ENCODE measurements around the gene TMEM220. TPM values are rescaled to one million over a fixed set of nuclear protein-coding genes. Genes with fewer than 3 reads are reported as not detected.

Gene TMEM220
- total RNA-seq, 1 experiment from 2014 or later: not detected

- Mint-ChIP-seq H3K36me3 (ENCODE audit: insufficient read depth, unreplicated experiment) (no peaks in the 10 kb centered on the region), H3K4me1 (ENCODE audit: low read depth, unreplicated experiment) (peaks cover 14% of the 10 kb centered on the region), H3K4me3 (ENCODE audit: low read depth, unreplicated experiment) (no peak overlapping the region), H3K27ac (ENCODE audit: unreplicated experiment) (no peak overlapping the region), H3K9me3 (ENCODE audit: low read depth, unreplicated experiment) (no peaks in the 10 kb centered on the region), H3K27me3 (ENCODE audit: unreplicated experiment) (peaks cover 56% of the 10 kb centered on the region)
- TF ChIP-seq, protein P1, sequence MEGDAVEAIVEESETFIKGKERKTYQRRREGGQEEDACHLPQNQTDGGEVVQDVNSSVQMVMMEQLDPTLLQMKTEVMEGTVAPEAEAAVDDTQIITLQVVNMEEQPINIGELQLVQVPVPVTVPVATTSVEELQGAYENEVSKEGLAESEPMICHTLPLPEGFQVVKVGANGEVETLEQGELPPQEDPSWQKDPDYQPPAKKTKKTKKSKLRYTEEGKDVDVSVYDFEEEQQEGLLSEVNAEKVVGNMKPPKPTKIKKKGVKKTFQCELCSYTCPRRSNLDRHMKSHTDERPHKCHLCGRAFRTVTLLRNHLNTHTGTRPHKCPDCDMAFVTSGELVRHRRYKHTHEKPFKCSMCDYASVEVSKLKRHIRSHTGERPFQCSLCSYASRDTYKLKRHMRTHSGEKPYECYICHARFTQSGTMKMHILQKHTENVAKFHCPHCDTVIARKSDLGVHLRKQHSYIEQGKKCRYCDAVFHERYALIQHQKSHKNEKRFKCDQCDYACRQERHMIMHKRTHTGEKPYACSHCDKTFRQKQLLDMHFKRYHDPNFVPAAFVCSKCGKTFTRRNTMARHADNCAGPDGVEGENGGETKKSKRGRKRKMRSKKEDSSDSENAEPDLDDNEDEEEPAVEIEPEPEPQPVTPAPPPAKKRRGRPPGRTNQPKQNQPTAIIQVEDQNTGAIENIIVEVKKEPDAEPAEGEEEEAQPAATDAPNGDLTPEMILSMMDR (IDR thresholded peaks at IDR 0.05; ENCODE audit: unreplicated experiment): no peak
- CTCF ChIA-PET: no interaction called here
- DNase-seq: no peak
- no TSS peak for BruUV-seq (replicated peaks)
- intact Hi-C loops (cut with micrococcal nuclease; ENCODE audit: unreplicated experiment): no loop called here
These were observed 8.9 kb upstream of the TMEM220 start for GRCh38 chr17:10738521-10739258.

DNA sequence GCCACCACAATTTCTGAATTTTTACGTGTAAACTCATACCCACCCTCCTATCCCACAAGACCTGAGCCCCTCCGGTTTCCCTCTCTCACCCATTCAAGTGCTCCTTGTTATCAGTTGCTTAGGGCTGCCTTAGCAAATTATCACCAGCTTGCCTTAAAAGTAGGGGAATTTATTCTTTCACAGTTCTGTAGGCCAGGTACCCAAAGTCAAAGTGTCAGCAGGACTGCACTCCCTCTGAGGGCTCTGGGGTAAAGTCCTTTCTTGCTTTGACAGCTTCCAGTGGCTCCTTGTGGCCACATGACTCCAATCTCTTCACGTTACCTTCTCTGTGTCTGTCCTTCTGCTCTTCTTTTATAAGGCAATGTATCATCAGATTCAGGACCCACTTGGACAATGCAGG is 7.9 kb upstream of the TMEM220 start:
- TF ChIP-seq, protein P1 (IDR thresholded peaks at IDR 0.05; ENCODE audit: unreplicated experiment): no peak
- no peak overlapping the region for H3K4me3 Mint-ChIP-seq (ENCODE audit: low read depth, unreplicated experiment)
- no peak overlapping the region for H3K27ac Mint-ChIP-seq (ENCODE audit: unreplicated experiment)
- BruUV-seq (replicated peaks): no TSS peak
- no peaks in the 10 kb centered on the region for H3K9me3 Mint-ChIP-seq (ENCODE audit: low read depth, unreplicated experiment)
- peaks cover 56% of the 10 kb centered on the region for H3K27me3 Mint-ChIP-seq (ENCODE audit: unreplicated experiment)
- DNase-seq: no peak
- intact Hi-C loops (cut with micrococcal nuclease; ENCODE audit: unreplicated experiment): loop anchor here (1.0 kb wide), 1 partner anchor 108 kb away; no protein-coding TSS in a partner anchor
- H3K36me3 Mint-ChIP-seq (ENCODE audit: insufficient read depth, unreplicated experiment): no peaks in the 10 kb centered on the region
- CTCF ChIA-PET: interaction anchor here (0.6 to 2.6 kb wide), 7 partner anchors 12 to 407 kb away, joined by 3 to 34 read pairs (median 4); no protein-coding TSS in a partner anchor
- peaks cover 14% of the 10 kb centered on the region for H3K4me1 Mint-ChIP-seq (ENCODE audit: low read depth, unreplicated experiment)

DNA sequence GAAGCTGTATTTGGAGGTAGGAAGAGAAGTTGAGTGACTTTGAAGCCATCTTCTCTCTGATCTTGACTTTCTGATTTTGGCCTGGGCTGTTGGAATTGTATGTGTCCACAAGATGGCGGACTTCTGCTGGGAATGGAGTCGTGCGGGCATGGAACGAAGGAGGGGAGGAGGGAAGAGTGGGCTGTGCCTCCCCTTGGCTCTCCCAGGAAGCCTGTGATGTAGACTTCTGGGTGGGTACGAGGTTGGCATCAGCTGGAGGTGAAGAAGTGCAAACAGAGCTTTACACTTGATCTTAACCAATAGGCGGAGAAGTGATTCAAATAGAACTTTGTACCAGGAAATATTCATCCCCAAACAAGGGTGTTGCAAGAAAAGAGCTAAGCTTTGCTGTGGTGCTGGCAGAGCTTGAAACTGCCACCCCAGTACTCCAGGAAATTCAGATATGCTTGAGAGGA is 7.4 kb upstream of the TMEM220 start:
- Mint-ChIP-seq H3K9me3 (ENCODE audit: low read depth, unreplicated experiment) (no peaks in the 10 kb centered on the region), H3K4me3 (ENCODE audit: low read depth, unreplicated experiment) (no peak overlapping the region), H3K27ac (ENCODE audit: unreplicated experiment) (no peak overlapping the region), H3K4me1 (ENCODE audit: low read depth, unreplicated experiment) (peaks cover 14% of the 10 kb centered on the region), H3K36me3 (ENCODE audit: insufficient read depth, unreplicated experiment) (no peaks in the 10 kb centered on the region), H3K27me3 (ENCODE audit: unreplicated experiment) (peaks cover 54% of the 10 kb centered on the region)
- CTCF ChIA-PET: interaction anchor here (0.6 to 2.6 kb wide), 7 partner anchors 12 to 408 kb away, joined by 3 to 34 read pairs (median 4); no protein-coding TSS in a partner anchor
- no TSS peak for BruUV-seq (replicated peaks)
- intact Hi-C loops (cut with micrococcal nuclease; ENCODE audit: unreplicated experiment): loop anchor here (1.0 kb wide), 1 partner anchor 108 kb away; no protein-coding TSS in a partner anchor
- TF ChIP-seq, protein P1 (IDR thresholded peaks at IDR 0.05; ENCODE audit: unreplicated experiment): peak; percentile 34
- peak; percentile 72 for DNase-seq

GRCh38 chr17:10735821-10736220 is 6.0 kb upstream of the TMEM220 start:
- TF ChIP-seq, protein P1 (IDR thresholded peaks at IDR 0.05; ENCODE audit: unreplicated experiment): no peak
- no TSS peak for BruUV-seq (replicated peaks)
- Mint-ChIP-seq H3K4me1 (ENCODE audit: low read depth, unreplicated experiment) (peaks cover 18% of the 10 kb centered on the region), H3K27ac (ENCODE audit: unreplicated experiment) (no peak overlapping the region), H3K9me3 (ENCODE audit: low read depth, unreplicated experiment) (no peaks in the 10 kb centered on the region), H3K4me3 (ENCODE audit: low read depth, unreplicated experiment) (no peak overlapping the region), H3K27me3 (ENCODE audit: unreplicated experiment) (peaks cover 53% of the 10 kb centered on the region), H3K36me3 (ENCODE audit: insufficient read depth, unreplicated experiment) (no peaks in the 10 kb centered on the region)
- intact Hi-C loops (cut with micrococcal nuclease; ENCODE audit: unreplicated experiment): no loop called here
- CTCF ChIA-PET: interaction anchor here (2.6 kb wide), 1 partner anchor 108 kb away, joined by 34 read pairs; no protein-coding TSS in a partner anchor
- DNase-seq: no peak
